GM19043 (cell line): ENCODE results near the gene CST8.
"Not testable (repeated sequence)": the region's sequence is repeated elsewhere in the genome, so short reads cannot be mapped to it uniquely, and the experiment has no call there.

ENCODE experiments used
- ATAC-seq: cut with Tn5 transposase; IDR thresholded peaks from one replicate; pipeline ENCODE4 v1.9.1; 2021; ENCODE audit warnings: low read depth; ENCODE audit not compliant: unreplicated experiment

CST8 gene

DNA sequence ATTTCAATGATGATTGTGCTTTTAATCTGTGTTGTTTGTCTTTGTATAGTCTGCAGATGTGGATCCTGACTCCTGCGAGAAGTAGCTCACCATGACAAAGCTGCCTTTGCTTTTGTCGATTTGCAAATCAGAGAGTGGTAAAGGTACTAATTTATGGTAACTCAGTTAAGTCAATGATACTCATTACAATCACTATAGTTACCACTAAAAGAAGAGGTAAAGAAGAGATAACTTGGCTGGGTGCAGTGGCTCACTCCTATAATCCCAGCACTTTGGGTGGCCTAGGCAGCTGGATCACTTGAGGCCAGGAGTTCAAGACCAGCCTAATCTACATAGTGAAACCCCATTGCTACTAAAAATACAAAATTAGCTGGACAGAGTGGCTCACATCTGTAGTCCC is 17.6 kb upstream of the CST8 start:
- not testable (repeated sequence) for ATAC-seq

DNA sequence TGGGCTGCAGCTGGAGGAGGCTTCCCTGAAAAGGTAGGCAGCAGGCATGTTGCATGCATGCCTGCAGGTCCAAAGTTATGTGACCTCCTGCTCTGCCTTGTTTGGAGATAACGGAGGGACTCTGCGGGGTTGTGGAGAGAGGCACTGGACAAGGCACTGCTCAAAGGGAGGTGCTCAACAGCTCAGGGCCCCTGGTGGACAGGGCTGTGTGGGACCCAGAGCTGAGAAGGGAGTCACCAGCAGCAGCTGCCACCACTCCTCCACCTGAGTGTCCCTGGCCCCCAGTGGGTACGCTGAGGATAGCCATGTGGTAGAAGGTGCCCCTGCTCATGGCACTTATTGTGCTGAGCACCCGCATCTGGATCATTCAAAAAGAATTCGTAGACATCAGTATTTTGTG is 15.5 kb upstream of the CST8 start:
- ATAC-seq = no peak

GRCh38 chr20:23476015-23476754 is 14.7 kb upstream of the CST8 start:
- ATAC-seq = no peak

- no peak for ATAC-seq
Measured at GRCh38 chr20:23477223-23477622, 13.7 kb upstream of the CST8 start.

- no peak for ATAC-seq
Measured at GRCh38 chr20:23479043-23479442, 11.9 kb upstream of the CST8 start.

- no peak for ATAC-seq
Measured at GRCh38 chr20:23482138-23482537, 8.8 kb upstream of the CST8 start.

DNA sequence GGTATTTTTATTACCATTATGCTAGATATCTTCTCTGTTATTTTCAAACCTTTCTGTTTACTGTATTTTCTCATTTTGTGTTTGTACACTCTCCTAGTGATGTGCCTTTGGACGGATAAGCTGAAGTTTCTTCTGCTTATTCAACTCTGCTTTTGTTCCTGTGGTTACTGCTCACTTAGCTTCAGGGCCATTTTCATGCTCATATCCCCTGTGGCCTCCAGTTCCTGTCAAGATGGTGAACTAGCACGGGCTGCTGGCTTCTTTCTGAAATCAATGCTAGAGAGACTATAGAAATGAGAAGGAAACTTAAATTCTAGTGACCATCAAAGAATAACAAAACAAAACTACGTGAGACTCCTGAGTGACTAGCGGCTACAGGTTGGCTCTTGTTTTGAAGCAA is 6.8 kb upstream of the CST8 start:
- no peak for ATAC-seq

- no peak for ATAC-seq
Measured at GRCh38 chr20:23488470-23488869, 2.4 kb upstream of the CST8 start.

DNA sequence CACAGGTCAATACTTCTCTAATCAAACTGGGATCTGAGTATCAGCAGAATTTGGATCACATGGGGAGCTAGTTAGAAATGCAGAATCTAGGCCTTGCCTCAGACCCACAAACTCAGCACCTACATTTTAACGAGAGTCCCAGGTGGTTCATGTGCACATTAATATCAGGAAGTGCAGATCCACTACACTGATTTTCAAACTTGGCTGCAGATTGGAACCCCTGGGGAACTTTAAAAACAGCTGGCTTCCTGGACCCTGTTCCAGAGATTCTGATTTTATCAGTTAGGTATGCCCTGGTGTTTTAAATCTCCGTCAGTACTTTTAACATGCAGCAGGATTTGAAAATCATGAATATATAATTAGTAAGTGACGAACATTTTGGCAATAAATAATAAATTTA is 1.9 kb upstream of the CST8 start:
- no peak for ATAC-seq

DNA sequence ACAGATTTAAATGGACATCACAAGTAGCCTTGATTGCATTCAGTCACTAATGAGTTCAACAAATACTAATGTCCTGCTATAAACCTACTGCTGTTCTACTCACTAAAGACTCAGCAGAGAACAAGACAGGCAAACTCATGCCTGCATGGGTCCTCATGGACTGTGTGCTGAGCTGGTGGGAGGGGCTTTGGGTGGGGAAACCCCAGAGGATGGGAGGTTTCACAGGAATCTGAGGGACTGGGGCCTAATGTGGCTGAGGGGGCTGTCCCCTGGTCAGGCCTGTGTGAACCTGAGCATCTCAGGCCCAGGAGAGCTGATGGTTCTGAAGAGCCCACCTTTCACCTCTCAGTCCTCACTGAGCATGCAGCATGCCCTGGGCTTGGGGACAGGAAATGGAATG is 1.4 kb downstream of the CST8 start:
- ATAC-seq = no peak

- no peak for ATAC-seq
Measured at GRCh38 chr20:23493172-23493772, 2.4 kb downstream of the CST8 start.

DNA sequence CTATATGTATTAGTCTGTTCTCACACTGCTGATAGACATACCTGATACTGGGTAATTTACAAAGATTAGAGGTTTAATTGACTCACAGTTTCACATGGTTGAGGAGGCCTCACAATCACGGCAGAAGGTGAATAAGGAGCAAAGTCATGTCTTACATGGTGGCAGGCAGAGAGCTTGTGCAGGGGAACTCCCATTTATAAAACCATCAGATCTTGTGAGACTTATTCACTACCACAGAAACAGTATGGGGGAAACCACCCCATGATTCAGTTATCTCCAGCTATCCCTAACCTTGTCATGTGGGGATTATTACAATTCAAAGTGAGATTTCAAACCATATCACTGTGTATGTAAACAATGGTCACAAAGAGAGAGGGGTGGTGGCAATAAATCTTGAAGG is 6.6 kb downstream of the CST8 start:
- no peak for ATAC-seq

DNA sequence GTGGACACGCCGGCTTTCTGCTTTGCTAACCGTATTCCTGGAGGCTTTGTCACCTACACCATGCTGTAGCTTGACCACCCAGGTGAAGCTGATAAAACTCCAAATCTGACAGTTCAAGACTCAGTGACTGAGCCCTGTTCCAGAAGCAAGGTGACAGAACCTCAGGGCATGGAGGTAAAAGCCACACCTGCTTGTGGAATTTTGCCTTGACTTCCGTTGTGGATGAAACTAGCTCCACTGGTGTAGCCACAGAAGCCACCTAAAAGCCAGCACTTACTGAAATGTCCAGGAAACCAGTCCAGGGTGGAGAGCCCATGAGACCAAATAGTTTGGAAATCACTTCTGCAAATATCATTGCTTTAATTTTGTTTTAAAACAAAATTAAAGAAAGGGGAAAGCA is 11.0 kb downstream of the CST8 start:
- no peak for ATAC-seq

- no peak for ATAC-seq
Measured at GRCh38 chr20:23503649-23504048, 12.7 kb downstream of the CST8 start.

- no peak for ATAC-seq
Measured at GRCh38 chr20:23507346-23507745, 16.4 kb downstream of the CST8 start.

DNA sequence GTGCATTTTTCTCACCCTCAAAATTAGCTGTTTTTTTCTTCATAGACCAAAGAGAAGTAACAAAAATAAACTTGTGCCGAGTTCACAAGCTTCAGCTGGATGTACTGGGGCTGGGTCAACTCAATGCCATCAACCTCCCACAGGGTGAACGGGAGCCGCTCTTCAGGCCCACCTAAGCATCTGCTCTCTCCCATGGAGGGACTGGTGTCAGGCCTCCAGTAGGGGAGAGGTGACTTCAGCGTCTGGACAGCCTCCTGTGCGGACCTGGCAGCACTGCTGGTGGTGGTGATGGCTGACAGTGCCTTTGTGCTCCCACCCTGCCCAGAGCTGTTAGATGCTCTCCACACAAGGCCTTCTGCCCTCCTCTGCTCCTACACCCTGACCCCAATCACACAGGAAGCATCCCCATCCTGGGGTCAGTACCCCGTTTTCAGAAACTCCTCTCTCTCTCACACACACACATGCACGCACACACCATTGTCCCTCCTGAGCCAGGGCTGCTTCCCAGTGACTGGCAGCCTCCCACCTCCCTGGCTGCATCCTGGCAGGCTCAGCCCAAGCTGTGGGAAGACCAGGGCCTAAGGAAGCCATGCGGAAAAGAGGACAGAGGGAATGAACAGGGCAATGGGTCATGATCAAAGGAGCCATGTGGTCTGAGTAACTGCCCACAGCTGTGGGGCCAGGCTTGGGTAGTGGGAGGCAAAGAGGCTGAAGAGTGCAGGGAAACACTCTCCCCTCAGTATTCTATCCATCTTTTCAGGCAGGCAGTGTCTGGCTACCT is 17.7 kb downstream of the CST8 start:
- ATAC-seq = no peak

DNA sequence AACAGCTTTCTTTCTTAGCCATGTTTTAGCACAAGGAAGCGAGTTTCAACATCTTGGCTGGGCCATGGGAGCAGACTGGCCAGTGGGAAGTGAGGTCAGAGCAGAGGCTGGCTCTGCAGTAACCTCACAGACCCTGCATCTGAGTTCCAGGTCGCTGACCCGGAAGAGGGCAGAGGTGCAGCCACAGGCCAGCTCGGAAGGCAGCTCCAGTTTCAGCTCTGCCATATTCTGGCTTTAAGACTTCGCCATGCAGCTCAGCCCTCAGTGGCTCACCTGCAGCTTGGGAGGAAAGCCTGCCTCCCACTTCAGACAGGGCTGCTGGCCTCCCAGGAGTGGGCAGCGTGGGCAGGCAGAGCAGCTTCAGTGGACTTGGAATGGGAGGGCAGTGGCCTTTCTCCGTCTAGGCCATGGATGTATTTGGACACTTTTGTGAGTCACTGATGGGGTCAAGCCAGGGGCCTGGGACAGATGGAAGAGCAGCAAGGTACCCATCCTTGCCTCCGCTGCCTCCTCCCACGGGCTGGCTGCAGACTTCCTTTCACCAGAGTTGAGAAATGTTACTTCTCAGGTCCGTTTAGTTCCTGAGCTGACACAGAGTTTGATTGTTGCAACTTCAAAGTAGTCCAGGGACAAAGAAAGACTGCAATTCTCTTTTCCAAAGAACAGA is 18.5 kb downstream of the CST8 start:
- ATAC-seq = no peak

DNA sequence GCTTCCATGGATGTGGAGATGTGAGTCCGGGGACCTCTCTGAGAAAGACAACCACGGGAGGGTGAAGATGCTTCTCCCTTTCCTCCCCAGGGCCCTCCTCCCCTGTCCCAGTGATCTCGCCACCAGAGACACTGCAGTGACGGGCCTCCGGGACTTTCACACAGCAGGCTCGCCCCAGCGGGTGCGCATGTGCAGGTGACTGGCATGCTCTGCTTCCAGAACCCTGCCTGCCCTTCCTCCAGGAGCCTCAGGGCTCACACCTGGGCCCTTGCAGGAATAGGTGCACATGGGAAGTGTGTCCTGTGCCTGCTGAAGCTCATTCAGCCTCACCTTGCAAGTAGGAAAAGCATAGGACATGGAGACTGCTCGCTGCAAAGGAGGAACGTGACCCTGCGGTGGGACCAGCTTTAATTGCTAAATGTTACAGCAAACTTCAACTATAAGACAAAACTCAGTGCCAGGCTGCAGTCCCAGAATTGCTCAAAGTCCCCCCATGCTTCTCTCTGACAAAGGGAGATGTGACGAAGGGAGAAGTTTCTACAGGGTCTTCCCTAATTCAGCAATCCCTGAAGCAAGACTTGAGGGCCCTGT is 19.2 kb downstream of the CST8 start:
- ATAC-seq = no peak

GRCh38 chr20:23513164-23513563 is 22.2 kb downstream of the CST8 start:
- no peak for ATAC-seq

DNA sequence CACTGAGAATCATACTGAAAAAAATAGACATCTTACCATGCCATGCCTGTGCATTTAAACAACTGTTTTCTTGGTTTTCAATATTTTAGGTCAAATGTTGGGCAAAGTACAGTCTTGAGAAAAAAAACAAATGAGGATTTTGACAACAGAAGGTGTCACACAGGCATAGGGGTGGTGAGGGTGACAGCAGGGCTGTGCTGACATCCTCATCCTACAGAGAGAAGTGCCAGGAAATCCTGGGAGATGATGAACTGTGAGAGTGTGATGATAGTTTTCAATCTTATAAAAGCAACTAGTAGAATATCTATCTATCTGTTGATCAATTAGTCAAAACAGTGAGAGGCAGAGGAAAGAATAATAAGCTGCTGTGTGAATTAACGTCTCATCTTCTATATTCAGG is 23.9 kb downstream of the CST8 start:
- ATAC-seq = no peak
